ENCODE data around the gene ARHGEF40. TPM values are rescaled to one million over a fixed set of nuclear protein-coding genes. Genes with fewer than 3 reads are reported as not detected.

Gene ARHGEF40
- total RNA-seq, 3 donors from 2014 or later (not counting 1 experiment from before 2014, with no cell fraction given), result 4.4 to 6.9 (median 6.0) TPM

DNA sequence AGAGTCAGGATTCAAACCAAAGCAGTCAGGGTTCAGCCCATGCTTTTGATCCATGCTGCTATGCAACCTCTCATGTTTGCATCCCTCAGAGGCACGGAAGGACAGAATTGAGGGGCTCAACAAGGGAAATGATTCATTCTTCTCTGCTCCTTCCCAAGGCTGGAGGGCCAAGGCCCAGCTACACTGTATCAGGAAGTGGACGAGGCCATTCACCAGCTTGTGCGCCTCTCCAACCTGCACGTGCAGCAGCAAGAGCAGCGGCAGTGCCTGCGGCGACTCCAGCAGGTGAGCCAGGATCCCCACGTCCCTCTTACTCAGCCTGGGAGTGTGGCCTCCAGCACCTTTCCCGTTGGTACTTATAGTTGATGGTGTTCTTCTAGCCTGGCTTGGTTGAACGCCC is 8.6 kb downstream of the ARHGEF40 start:
- H3K27ac Mint-ChIP-seq, result no peak overlapping the region
- Histone ChIP-seq H3K27ac (ENCODE audit: low read length) (no peak overlapping the region), H3K36me3 (ENCODE audit: control insufficient read depth, insufficient read depth, low read length) (no peaks in the 10 kb centered on the region), H3K4me3 (ENCODE audit: low read length) (no peak overlapping the region), H3K4me1 (ENCODE audit: control insufficient read depth, insufficient read depth, low read length) (no peaks in the 10 kb centered on the region), H3K9me3 (ENCODE audit: control insufficient read depth, insufficient read depth, low read length) (no peaks in the 10 kb centered on the region), H3K27me3 (ENCODE audit: control insufficient read depth, insufficient read depth, low read length) (peaks cover 2% of the 10 kb centered on the region)
- H3K27me3 Mint-ChIP-seq (ENCODE audit: low read depth in 2 of 2), result peaks cover 1 to 2% of the 10 kb centered on the region in 2 donors
- TF ChIP-seq, protein P1, sequence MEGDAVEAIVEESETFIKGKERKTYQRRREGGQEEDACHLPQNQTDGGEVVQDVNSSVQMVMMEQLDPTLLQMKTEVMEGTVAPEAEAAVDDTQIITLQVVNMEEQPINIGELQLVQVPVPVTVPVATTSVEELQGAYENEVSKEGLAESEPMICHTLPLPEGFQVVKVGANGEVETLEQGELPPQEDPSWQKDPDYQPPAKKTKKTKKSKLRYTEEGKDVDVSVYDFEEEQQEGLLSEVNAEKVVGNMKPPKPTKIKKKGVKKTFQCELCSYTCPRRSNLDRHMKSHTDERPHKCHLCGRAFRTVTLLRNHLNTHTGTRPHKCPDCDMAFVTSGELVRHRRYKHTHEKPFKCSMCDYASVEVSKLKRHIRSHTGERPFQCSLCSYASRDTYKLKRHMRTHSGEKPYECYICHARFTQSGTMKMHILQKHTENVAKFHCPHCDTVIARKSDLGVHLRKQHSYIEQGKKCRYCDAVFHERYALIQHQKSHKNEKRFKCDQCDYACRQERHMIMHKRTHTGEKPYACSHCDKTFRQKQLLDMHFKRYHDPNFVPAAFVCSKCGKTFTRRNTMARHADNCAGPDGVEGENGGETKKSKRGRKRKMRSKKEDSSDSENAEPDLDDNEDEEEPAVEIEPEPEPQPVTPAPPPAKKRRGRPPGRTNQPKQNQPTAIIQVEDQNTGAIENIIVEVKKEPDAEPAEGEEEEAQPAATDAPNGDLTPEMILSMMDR (IDR thresholded peaks at IDR 0.05), result no peak
- no peak for ATAC-seq
- WGBS (ENCODE audit: insufficient coverage), result 90% methylated on average over 8 of the region's 10 CpGs
- no peak overlapping the region for H3K4me3 Mint-ChIP-seq
- intact Hi-C loops (cut with micrococcal nuclease), result no loop called here
- H3K9me3 Mint-ChIP-seq, result no peaks in the 10 kb centered on the region
- H3K36me3 Mint-ChIP-seq, result no peaks in the 10 kb centered on the region
- H3K4me1 Mint-ChIP-seq, result no peaks in the 10 kb centered on the region
- no peak for DNase-seq

DNA sequence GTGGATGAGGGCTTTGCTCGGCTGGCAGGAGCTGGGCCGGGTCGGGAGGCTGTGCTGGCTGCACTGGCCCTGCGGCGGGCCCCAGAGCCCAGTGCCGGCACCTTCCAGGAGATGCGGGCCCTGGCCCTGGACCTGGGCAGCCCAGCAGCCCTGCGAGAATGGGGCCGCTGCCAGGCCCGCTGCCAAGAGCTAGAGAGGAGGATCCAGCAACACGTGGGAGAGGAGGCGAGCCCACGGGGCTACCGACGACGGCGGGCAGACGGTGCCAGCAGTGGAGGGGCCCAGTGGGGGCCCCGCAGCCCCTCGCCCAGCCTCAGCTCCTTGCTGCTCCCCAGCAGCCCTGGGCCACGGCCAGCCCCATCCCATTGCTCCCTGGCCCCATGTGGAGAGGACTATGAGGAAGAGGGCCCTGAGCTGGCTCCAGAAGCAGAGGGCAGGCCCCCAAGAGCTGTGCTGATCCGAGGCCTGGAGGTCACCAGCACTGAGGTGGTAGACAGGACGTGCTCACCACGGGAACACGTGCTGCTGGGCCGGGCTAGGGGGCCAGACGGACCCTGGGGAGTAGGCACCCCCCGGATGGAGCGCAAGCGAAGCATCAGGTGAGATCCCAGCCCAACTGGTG is 11.5 kb downstream of the ARHGEF40 start:
- Mint-ChIP-seq H3K4me3 (no peak overlapping the region), H3K36me3 (no peaks in the 10 kb centered on the region), H3K27ac (no peak overlapping the region), H3K27me3 (ENCODE audit: low read depth in 2 of 2) (peaks cover 0 to 12% of the 10 kb centered on the region in 2 donors), H3K9me3 (no peaks in the 10 kb centered on the region), H3K4me1 (peaks cover 3 to 4% of the 10 kb centered on the region in 2 donors)
- Histone ChIP-seq H3K4me1 (ENCODE audit: control insufficient read depth, insufficient read depth, low read length) (peaks cover 2% of the 10 kb centered on the region), H3K36me3 (ENCODE audit: control insufficient read depth, insufficient read depth, low read length) (no peaks in the 10 kb centered on the region), H3K27me3 (ENCODE audit: control insufficient read depth, insufficient read depth, low read length) (no peaks in the 10 kb centered on the region), H3K27ac (ENCODE audit: low read length) (no peak overlapping the region), H3K9me3 (ENCODE audit: control insufficient read depth, insufficient read depth, low read length) (no peaks in the 10 kb centered on the region), H3K4me3 (ENCODE audit: low read length) (no peak overlapping the region)
- WGBS (ENCODE audit: insufficient coverage), result 88% methylated on average over 30 of the region's 30 CpGs
- intact Hi-C loops (cut with micrococcal nuclease), result no loop called here
- ATAC-seq, result no peak
- no peak for DNase-seq
- TF ChIP-seq, protein P1 (IDR thresholded peaks at IDR 0.05), result no peak

DNA sequence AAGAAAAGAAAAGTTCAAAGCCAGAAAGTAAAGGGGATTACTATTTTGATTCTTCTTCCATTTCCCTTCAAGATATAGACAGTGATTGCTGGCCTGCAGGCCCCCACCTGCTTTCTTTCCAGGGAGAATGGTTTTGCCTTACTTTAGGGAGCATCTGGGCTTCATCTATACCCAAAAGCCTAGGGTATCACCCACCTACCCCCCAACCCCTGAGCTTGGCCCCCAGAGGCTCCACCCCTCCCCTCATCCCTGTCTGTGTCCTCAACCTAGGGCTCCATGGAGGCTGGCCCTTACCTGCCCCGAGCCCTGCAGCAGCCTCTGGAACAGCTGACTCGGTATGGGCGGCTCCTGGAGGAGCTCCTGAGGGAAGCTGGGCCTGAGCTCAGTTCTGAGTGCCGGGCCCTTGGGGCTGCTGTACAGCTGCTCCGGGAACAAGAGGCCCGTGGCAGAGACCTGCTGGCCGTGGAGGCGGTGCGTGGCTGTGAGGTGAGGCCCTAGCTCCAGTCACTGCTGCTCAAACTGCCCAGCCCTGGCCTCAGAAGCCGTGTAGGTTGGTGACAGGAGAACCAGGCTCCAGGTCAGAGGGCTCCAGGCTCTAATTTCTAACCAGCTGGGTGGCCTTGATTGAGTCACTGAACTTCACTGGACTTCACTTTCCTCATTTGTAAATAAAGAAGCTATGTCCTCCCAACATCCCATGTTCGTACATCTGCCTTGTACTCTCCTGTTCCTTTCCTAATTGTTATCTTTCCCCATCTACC is 13.6 kb downstream of the ARHGEF40 start:
- WGBS (ENCODE audit: insufficient coverage), result 92% methylated on average over 11 of the region's 11 CpGs
- Mint-ChIP-seq H3K9me3 (no peaks in the 10 kb centered on the region), H3K36me3 (no peaks in the 10 kb centered on the region), H3K27ac (no peak overlapping the region), H3K27me3 (ENCODE audit: low read depth in 2 of 2) (peaks cover 0 to 12% of the 10 kb centered on the region in 2 donors), H3K4me1 (peaks cover 15 to 16% of the 10 kb centered on the region in 2 donors), H3K4me3 (no peak overlapping the region)
- H3K4me1 ChIP-seq (ENCODE audit: control insufficient read depth, insufficient read depth, low read length), result peaks cover 18% of the 10 kb centered on the region
- TF ChIP-seq, protein P1 (IDR thresholded peaks at IDR 0.05), result no peak
- no peaks in the 10 kb centered on the region for H3K9me3 ChIP-seq (ENCODE audit: control insufficient read depth, insufficient read depth, low read length)
- H3K27me3 ChIP-seq (ENCODE audit: control insufficient read depth, insufficient read depth, low read length), result no peaks in the 10 kb centered on the region
- no peak for ATAC-seq
- DNase-seq, result no peak
- no peak overlapping the region for H3K4me3 ChIP-seq (ENCODE audit: low read length)
- intact Hi-C loops (cut with micrococcal nuclease), result no loop called here
- no peak overlapping the region for H3K27ac ChIP-seq (ENCODE audit: low read length)
- H3K36me3 ChIP-seq (ENCODE audit: control insufficient read depth, insufficient read depth, low read length), result no peaks in the 10 kb centered on the region
